IMR-90 (cell line): ENCODE data around the gene EXD1. TPM values are rescaled to one million over a fixed set of nuclear protein-coding genes. Genes with fewer than 3 reads are reported as not detected.

Experiments used
- ATAC-seq: fragments of 200-7000 bp; cut with Tn5 transposase; 2 replicates; pipeline ENCODE4 v1.9.1; 2020; ENCODE audit warnings: low read depth, mild to moderate bottlenecking, moderate library complexity
- BruUV-seq: library from RNA; stranded (reverse); fragments of 400-500 nt; replicated peaks from 2 replicates; lab custom pipeline; 2021; lab: Mats Ljungman, UMichigan
- CTCF ChIA-PET: fragments of 300-600 bp; formaldehyde crosslinking; extraction: SDS; loops from one replicate; lab custom pipeline; 2021; ENCODE audit warnings: antibody characterized with exemption; lab: Yijun Ruan, JAX
- POLR2A ChIA-PET: fragments of 300-600 bp; sonication (Branson Sonifier 250); formaldehyde crosslinking; loops from one replicate; lab custom pipeline; 2022; ENCODE audit warnings: antibody characterized with exemption; ENCODE audit not compliant: unreplicated experiment; lab: Charles Lee
- DNase-seq: peaks from one replicate; pipeline ENCODE4 v3.0.0; 2013
- H2AFZ ChIP-seq: replicated peaks from 2 replicates; pipeline ENCODE3; 2013; ENCODE audit warnings: low read length, mild to moderate bottlenecking; ENCODE audit not compliant: poor library complexity
- H2AK5ac ChIP-seq: 2 replicates; pipeline ENCODE4 v1.6.1; 2013; ENCODE audit warnings: low read depth, low read length, inconsistent platforms
- H2AK9ac ChIP-seq: replicated peaks from 2 replicates; pipeline ENCODE3; 2013; ENCODE audit warnings: mild to moderate bottlenecking, low read depth, low read length, moderate library complexity; ENCODE audit not compliant: poor library complexity
- H2BK120ac ChIP-seq: 2 replicates; pipeline ENCODE4 v1.6.1; 2013; ENCODE audit warnings: low read depth, low read length, inconsistent platforms
- H2BK15ac ChIP-seq: 3 replicates; pipeline ENCODE4 v1.6.1; 2013; ENCODE audit warnings: low read depth, low read length, inconsistent platforms
- H2BK20ac ChIP-seq: 2 replicates; pipeline ENCODE4 v1.6.1; 2013; ENCODE audit warnings: low read depth, mild to moderate bottlenecking, inconsistent platforms, low read length, moderate library complexity
- H2BK5ac ChIP-seq: 2 replicates; pipeline ENCODE4 v1.6.1; 2013; ENCODE audit warnings: mild to moderate bottlenecking, low read depth, low read length, inconsistent platforms; ENCODE audit not compliant: poor library complexity, severe bottlenecking
- H3K14ac ChIP-seq: replicated peaks from 2 replicates; pipeline ENCODE4 v1.6.1; 2013; ENCODE audit warnings: low read depth, low read length, inconsistent platforms
- H3K18ac ChIP-seq: 2 replicates; pipeline ENCODE4 v1.6.1; 2013; ENCODE audit warnings: low read depth, low read length, control low read depth
- H3K23ac ChIP-seq: 2 replicates; pipeline ENCODE4 v1.6.1; 2013; ENCODE audit warnings: low read depth, low read length, inconsistent platforms
- H3K27ac ChIP-seq: 2 replicates; pipeline ENCODE4 v1.5.1; 2013; ENCODE audit warnings: mild to moderate bottlenecking, control low read depth, low read length; ENCODE audit not compliant: insufficient read depth
- H3K27me3 ChIP-seq: 2 replicates; pipeline ENCODE4 v1.6.1; 2013; ENCODE audit warnings: low read length; ENCODE audit not compliant: control insufficient read depth, insufficient read depth
- H3K36me3 ChIP-seq: 2 replicates; pipeline ENCODE4 v1.6.1; 2013; ENCODE audit warnings: low read length, mixed read lengths; ENCODE audit not compliant: control insufficient read depth, insufficient read depth
- H3K4ac ChIP-seq: 2 replicates; pipeline ENCODE4 v1.6.1; 2013; ENCODE audit warnings: low read depth, low read length, inconsistent platforms
- H3K4me1 ChIP-seq: 2 replicates; pipeline ENCODE4 v1.6.1; 2013; ENCODE audit warnings: low read length, mixed read lengths; ENCODE audit not compliant: control insufficient read depth, insufficient read depth
- H3K4me2 ChIP-seq: 2 replicates; pipeline ENCODE4 v1.6.1; 2013; ENCODE audit warnings: low read depth, mild to moderate bottlenecking, control low read depth, low read length, moderate library complexity
- H3K4me3 ChIP-seq: 2 replicates; pipeline ENCODE4 v1.5.1; 2013; ENCODE audit warnings: low read depth, mild to moderate bottlenecking, control low read depth, low read length, moderate library complexity; ENCODE audit not compliant: insufficient read depth
- H3K56ac ChIP-seq: 2 replicates; pipeline ENCODE4 v1.6.1; 2013; ENCODE audit warnings: low read length, inconsistent platforms; ENCODE audit not compliant: insufficient read depth; ENCODE audit errors: extremely low read depth
- H3K79me1 ChIP-seq, 2 experiments: 2 replicates each; pipeline ENCODE4 v1.6.1; 2013; ENCODE audit warnings: low read length in 2 of 2, inconsistent platforms in 1 of 2, low read depth in 1 of 2
- H3K9ac ChIP-seq: 2 replicates; pipeline ENCODE4 v1.6.1; 2013; ENCODE audit warnings: low read depth, low read length, control low read depth
- H3K9me1 ChIP-seq: 2 replicates; pipeline ENCODE4 v1.6.1; 2013; ENCODE audit warnings: low read length, inconsistent platforms; ENCODE audit not compliant: insufficient read depth
- H3K9me3 ChIP-seq: 2 replicates; pipeline ENCODE4 v1.6.1; 2013; ENCODE audit warnings: low read length; ENCODE audit not compliant: control insufficient read depth, insufficient read depth
- H4K20me1 ChIP-seq: 2 replicates; pipeline ENCODE4 v1.6.1; 2013; ENCODE audit warnings: low read length, inconsistent platforms; ENCODE audit not compliant: insufficient read depth
- H4K5ac ChIP-seq: 2 replicates; pipeline ENCODE4 v1.6.1; 2013; ENCODE audit warnings: mild to moderate bottlenecking, low read depth, low read length, control low read depth
- H4K8ac ChIP-seq, 2 experiments: 2 replicates each; pipeline ENCODE4 v1.6.1; 2013; ENCODE audit warnings: low read depth in 2 of 2, low read length in 2 of 2, control low read depth in 1 of 2, inconsistent platforms in 1 of 2
- H4K91ac ChIP-seq: 2 replicates; pipeline ENCODE4 v1.6.1; 2013; ENCODE audit warnings: low read depth, low read length, inconsistent platforms; ENCODE audit not compliant: insufficient read depth
- BHLHE40 ChIP-seq: fragments of 150-350 bp; IDR thresholded peaks from 2 replicates; pipeline ENCODE4 v1.6.1; 2016; ENCODE audit warnings: mild to moderate bottlenecking, low read depth, low read length
- CEBPB ChIP-seq: IDR thresholded peaks from 2 replicates; pipeline ENCODE4 v1.6.1; 2012; ENCODE audit warnings: low read depth, low read length, improper control_type of control experiment
- CTCF ChIP-seq: conservative IDR thresholded peaks from 2 replicates; pipeline ENCODE4 v1.5.1; 2012; ENCODE audit warnings: mild to moderate bottlenecking, low read depth, low read length, improper control_type of control experiment
- ELK1 ChIP-seq: fragments of 150-350 bp; IDR thresholded peaks from 2 replicates; pipeline ENCODE4 v1.6.1; 2016; ENCODE audit warnings: low read depth, mild to moderate bottlenecking, low read length, moderate library complexity, borderline replicate concordance
- MAFK ChIP-seq: IDR thresholded peaks from 2 replicates; pipeline ENCODE4 v1.6.1; 2012; ENCODE audit warnings: low read depth, low read length, improper control_type of control experiment
- MAZ ChIP-seq: IDR thresholded peaks from 2 replicates; pipeline ENCODE4 v1.6.1; 2012; ENCODE audit warnings: low read depth, mild to moderate bottlenecking, low read length, improper control_type of control experiment, moderate library complexity, borderline replicate concordance
- MXI1 ChIP-seq: IDR thresholded peaks from 2 replicates; pipeline ENCODE4 v1.6.1; 2012; ENCODE audit warnings: low read depth, mild to moderate bottlenecking, low read length, moderate library complexity, borderline replicate concordance
- NFE2L2 ChIP-seq: fragments of 150-350 bp; IDR thresholded peaks from 2 replicates; pipeline ENCODE4 v1.6.1; 2016; ENCODE audit warnings: low read depth, mild to moderate bottlenecking, low read length
- POLR2A ChIP-seq: IDR thresholded peaks from 2 replicates; pipeline ENCODE4 v1.6.1; 2012; ENCODE audit warnings: mild to moderate bottlenecking, low read depth, low read length
- RAD21 ChIP-seq: IDR thresholded peaks from 2 replicates; pipeline ENCODE4 v1.6.1; 2012; ENCODE audit warnings: low read length, improper control_type of control experiment
- RCOR1 ChIP-seq: IDR thresholded peaks from 2 replicates; pipeline ENCODE4 v1.6.1; 2012; ENCODE audit warnings: mild to moderate bottlenecking, low read length, improper control_type of control experiment; ENCODE audit not compliant: insufficient replicate concordance
- RFX5 ChIP-seq: IDR thresholded peaks from 2 replicates; pipeline ENCODE4 v1.8.0; 2012; ENCODE audit warnings: low read depth, mild to moderate bottlenecking, low read length, moderate library complexity
- USF2 ChIP-seq: fragments of 150-350 bp; IDR thresholded peaks from 2 replicates; pipeline ENCODE4 v1.6.1; 2017; ENCODE audit warnings: mild to moderate bottlenecking, antibody characterized with exemption, low read length, low read depth
- WGBS, 2 experiments: methylation state at CpG; one replicate each; pipeline versions ENCODE4 v1.1.5 to v1.1.7; 2013; ENCODE audit warnings: missing lambda C conversion rate in 2 of 2; ENCODE audit not compliant: insufficient read length in 1 of 2; ENCODE audit errors: extremely low coverage in 2 of 2; 5-methylcytosine and 5-hydroxymethylcytosine counted together
- dilution Hi-C: fragments of 300-500 bp; cut with HindIII; formaldehyde crosslinking; loops from one replicate; pipeline ENCODE4 v1.14.3; 2018; ENCODE audit warnings: low sequenced_read_pairs; ENCODE audit not compliant: unreplicated experiment
- in situ Hi-C: fragments of 300-500 bp; cut with MboI; formaldehyde crosslinking; loops from 3 replicates; pipeline ENCODE4 v1.14.3; 2019; ENCODE audit warnings: low sequenced_read_pairs, inconsistent platforms, mixed read lengths
- intact Hi-C: fragments of 100-400 bp; cut with micrococcal nuclease; formaldehyde crosslinking; loops from 2 replicates; pipeline ENCODE4 v1.10.0; 2022
- polyA plus RNA-seq, 3 experiments: library from polyadenylated mRNA; depleted of rRNA; stranded (reverse); fragments of >200 nt; gene quantifications; 2 replicates each; pipeline ENCODE4 v1.2.3, GENCODE V29; 2012; ENCODE audit warnings: low replicate concordance in 1 of 3
- total RNA-seq: library from RNA; depleted of rRNA; stranded (reverse); fragments of >200 nt; gene quantifications from 2 replicates; pipeline ENCODE4 v1.2.3, GENCODE V29; 2012

The EXD1 gene
- total and polyA plus RNA-seq, 2 of the 4 experiments (the other 2 are of a cell fraction): not detected

GRCh38 chr15:41205315-41205714 is 25.2 kb downstream of the EXD1 start:
- ATAC-seq: peak; percentile 64
- H3K18ac ChIP-seq: no peak overlapping the region
- no peak overlapping the region for H2BK15ac ChIP-seq
- H3K9ac ChIP-seq: no peak overlapping the region
- H2AFZ ChIP-seq: no peak overlapping the region
- H4K91ac ChIP-seq: no peak overlapping the region
- H3K79me1 ChIP-seq: no peaks in the 10 kb centered on the region
- H3K56ac ChIP-seq: no peak overlapping the region
- H3K9me1 ChIP-seq: no peaks in the 10 kb centered on the region
- H3K4me3 ChIP-seq: no peak overlapping the region
- H2BK120ac ChIP-seq: no peak overlapping the region
- H2BK20ac ChIP-seq: no peak overlapping the region
- peak; percentile 48 for DNase-seq
- H2AK5ac ChIP-seq: no peak overlapping the region
- H2AK9ac ChIP-seq: no peak overlapping the region
- H3K4me1 ChIP-seq: no peaks in the 10 kb centered on the region; the same call in 1 of the 2 replicates
- dilution Hi-C loops: no loop called here
- no peak overlapping the region for H2BK5ac ChIP-seq
- ChIA-PET POLR2A (no interaction called here), CTCF (interaction anchor here (0.6 kb wide), 1 partner anchor 170 kb away, joined by 3 read pairs; no protein-coding TSS in a partner anchor)
- intact Hi-C loops: no loop called here
- H4K20me1 ChIP-seq: no peaks in the 10 kb centered on the region
- no peak overlapping the region for H3K14ac ChIP-seq
- no peaks in the 10 kb centered on the region for H3K9me3 ChIP-seq
- H3K27me3 ChIP-seq: peaks cover 7% of the 10 kb centered on the region
- H4K8ac ChIP-seq: no peak overlapping the region
- H3K36me3 ChIP-seq: no peaks in the 10 kb centered on the region
- in situ Hi-C loops: no loop called here
- no peak overlapping the region for H3K27ac ChIP-seq
- WGBS, 2 experiments: no CpG with 5 or more reads among the region's 3 CpGs
- BruUV-seq: no TSS peak
- TF ChIP-seq ELK1: no peak
- no peak for TF ChIP-seq MAFK
- no peak for TF ChIP-seq RFX5
- no peak for TF ChIP-seq MXI1
- no peak for TF ChIP-seq MAZ
- no peak for TF ChIP-seq POLR2A
- no peak for TF ChIP-seq RAD21
- TF ChIP-seq NFE2L2: no peak
- TF ChIP-seq BHLHE40: no peak
- TF ChIP-seq RCOR1: no peak
- no peak for TF ChIP-seq USF2
- no peak for TF ChIP-seq CTCF
- no peak for TF ChIP-seq CEBPB
- no peak overlapping the region for H3K23ac ChIP-seq
- no peak overlapping the region for H3K4me2 ChIP-seq
- no peak overlapping the region for H3K4ac ChIP-seq
- H4K5ac ChIP-seq: no peak overlapping the region
